Heart right ventricle (tissue), 16 donors: Measurements from ENCODE around the gene ZNF319. TPM values are rescaled to one million over a fixed set of nuclear protein-coding genes. Genes with fewer than 3 reads are reported as not detected.
A peak's percentile ranks its signal among the peaks of the same experiment; 100 is the strongest.

Source experiments
- ATAC-seq, 8 donors: fragments of 200-7000 bp; cut with Tn5 transposase; one replicate each; pipeline ENCODE4 v1.9.1; 2020; ENCODE audit warnings: mild to moderate bottlenecking in 8 of 8, moderate library complexity in 8 of 8, moderate number of reproducible peaks in 1 of 8
- DNase-seq, 2 donors: peaks; one replicate each; pipeline ENCODE4 v3.0.0-alpha.2; 2020
- H3K27ac ChIP-seq, 10 donors: fragments of 200-600 bp; sonication (generic) in 2 of 10; one replicate each; pipeline versions ENCODE4 v1.5.0 to v1.8.0; 2020 to 2022; ENCODE audit warnings: mild to moderate bottlenecking in 3 of 10
- H3K27me3 ChIP-seq, 7 donors: fragments of 200-600 bp; one replicate each; pipeline ENCODE4 v1.8.0; 2021 to 2022; ENCODE audit warnings: mild to moderate bottlenecking in 2 of 7
- H3K36me3 ChIP-seq, 9 donors: fragments of 200-600 bp; sonication (generic) in 1 of 9; one replicate each; pipeline versions ENCODE4 v1.5.0 to v1.8.0; 2020 to 2022; ENCODE audit warnings: mild to moderate bottlenecking in 2 of 9
- H3K4me1 ChIP-seq, 9 donors: fragments of 200-600 bp; sonication (generic) in 1 of 9; one replicate each; pipeline versions ENCODE4 v1.5.0 to v1.8.0; 2020 to 2022; ENCODE audit warnings: mild to moderate bottlenecking in 4 of 9
- H3K4me3 ChIP-seq, 10 donors: fragments of 200-600 bp; sonication (generic) in 2 of 10; one replicate each; pipeline versions ENCODE4 v1.5.0 to v1.8.0; 2020 to 2022; ENCODE audit warnings: mild to moderate bottlenecking in 7 of 10, moderate library complexity in 2 of 10
- H3K9me3 ChIP-seq, 11 donors: fragments of 200-600 bp in 10 of 11; sonication (generic) in 2 of 11; one replicate each; pipeline versions ENCODE4 v1.5.0 to v1.8.0; 2013 to 2022; ENCODE audit warnings: mild to moderate bottlenecking in 2 of 11, control low read depth in 1 of 11, moderate library complexity in 1 of 11
- WGBS, 2 donors: extraction: QIAGEN DNeasy Blood & Tissue Kit; methylation state at CpG; one replicate each; pipeline ENCODE4 v1.1.7; 2013; ENCODE audit warnings: inconsistent platforms in 1 of 2; 5-methylcytosine and 5-hydroxymethylcytosine counted together
- intact Hi-C, 10 donors: fragments of 100-400 bp; cut with DNase I; formaldehyde crosslinking; loops; one replicate each; pipeline versions ENCODE4 v1.11.1 to v1.14.2; 2022
- polyA plus RNA-seq, 2 donors: library from polyadenylated mRNA; stranded (reverse); fragments of 200-250 nt; gene quantifications; one replicate each; pipeline ENCODE4 v1.2.3, GENCODE V29; 2013
- total RNA-seq, 10 donors: library from RNA; stranded (reverse); fragmentation: NEBNext Ultra II Directional in 3 of 10; extraction: Animal tissue kit (Norgen Biotek cat#: 25700) in 3 of 10; gene quantifications; one replicate each; pipeline versions ENCODE4 v1.2.1 to v1.2.4, GENCODE V29; 2021 to 2023
- TF ChIP-seq, protein P1 (sequence below), 9 donors: fragments of 200-600 bp; sonication (generic) in 2 of 9; IDR thresholded peaks; one replicate each; pipeline versions ENCODE4 v1.5.0 to v1.8.0; 2021 to 2022; ENCODE audit warnings: antibody characterized with exemption in 9 of 9, mild to moderate bottlenecking in 5 of 9, moderate library complexity in 1 of 9
- donor health status: Arrhythmogenic right ventricular cardiomyopathy.
- donor health status: ischemic (EF 13 %, LVEDD 7.1; RV severe dilation, severe dysfunction).
- donor health status: healthy with polysubstance abuse.
- donor health status: DM: no; HTN: yes; CAD: no.
- donor health status: DM: no; HTN: no; CAD: no.
- donor health status: ischemic (EF 25% LVEDD 6.9; RV normal size, moderate dysfunction).
- donor health status: ischemic (EF 25% LVEDD 5.7; RV mildly dilated, moderate dysfunction).
- donor health status: healthy.
- donor health status: DM: yes; HTN: yes; CAD: no.
- donor health status: Ischemic cardiomyopathy.
- donor health status: ischemic (EF 35%, LVEDD 5.7; RV mildly dilated, moderate dysfunction).
- donor health status: nonischemic (EF 11% LVEDD 7.7; RV severe dilation, severe dysfunction).
- donor health status: DM: yes; HTN: yes; CAD: no.
- donor health status: PGD.
- donor health status: ischemic (EF 29% LVEDD 5.4; RV normal size, mild dysfunction).
- donor health status: nonischemic (EF 23%, LVEDD 6.1; RV moderate dilation, normal function).

The ZNF319 gene
- total and polyA plus RNA-seq, 12 donors: 3.5 to 11.3 (median 7.5) TPM

DNA sequence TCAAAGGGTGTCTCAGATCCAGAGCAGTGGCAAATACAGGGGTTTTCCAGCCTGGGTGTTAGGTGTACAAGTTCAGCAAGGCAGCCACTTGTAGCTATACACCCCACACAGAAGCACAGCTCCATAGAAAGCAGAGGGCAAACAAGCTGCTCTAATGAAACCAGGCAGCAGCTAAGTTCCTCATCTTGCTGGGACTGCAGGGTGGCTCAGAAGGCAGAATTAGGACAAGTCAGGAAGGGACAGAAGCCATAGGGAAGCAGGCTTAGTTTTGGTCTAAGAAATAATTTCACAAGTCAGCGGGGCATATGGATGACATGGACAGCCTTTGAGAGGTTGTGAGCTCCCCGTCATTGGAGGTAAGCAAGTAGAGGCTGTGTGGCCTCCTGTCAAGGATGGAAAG is 53.2 kb downstream of the ZNF319 start:
- DNase-seq (no peak), ATAC-seq (no peak)
- no peaks in the 10 kb centered on the region for H3K36me3 ChIP-seq
- no peak overlapping the region for H3K27ac ChIP-seq
- WGBS, 2 donors: 85 to 87% methylated on average over 2 of the region's 2 CpGs
- H3K4me1 ChIP-seq: peaks cover 0 to 3% (median 0%) of the 10 kb centered on the region in 9 donors
- no peaks in the 10 kb centered on the region for H3K9me3 ChIP-seq
- TF ChIP-seq, protein P1, sequence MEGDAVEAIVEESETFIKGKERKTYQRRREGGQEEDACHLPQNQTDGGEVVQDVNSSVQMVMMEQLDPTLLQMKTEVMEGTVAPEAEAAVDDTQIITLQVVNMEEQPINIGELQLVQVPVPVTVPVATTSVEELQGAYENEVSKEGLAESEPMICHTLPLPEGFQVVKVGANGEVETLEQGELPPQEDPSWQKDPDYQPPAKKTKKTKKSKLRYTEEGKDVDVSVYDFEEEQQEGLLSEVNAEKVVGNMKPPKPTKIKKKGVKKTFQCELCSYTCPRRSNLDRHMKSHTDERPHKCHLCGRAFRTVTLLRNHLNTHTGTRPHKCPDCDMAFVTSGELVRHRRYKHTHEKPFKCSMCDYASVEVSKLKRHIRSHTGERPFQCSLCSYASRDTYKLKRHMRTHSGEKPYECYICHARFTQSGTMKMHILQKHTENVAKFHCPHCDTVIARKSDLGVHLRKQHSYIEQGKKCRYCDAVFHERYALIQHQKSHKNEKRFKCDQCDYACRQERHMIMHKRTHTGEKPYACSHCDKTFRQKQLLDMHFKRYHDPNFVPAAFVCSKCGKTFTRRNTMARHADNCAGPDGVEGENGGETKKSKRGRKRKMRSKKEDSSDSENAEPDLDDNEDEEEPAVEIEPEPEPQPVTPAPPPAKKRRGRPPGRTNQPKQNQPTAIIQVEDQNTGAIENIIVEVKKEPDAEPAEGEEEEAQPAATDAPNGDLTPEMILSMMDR (IDR thresholded peaks at IDR 0.05): no peak
- H3K27me3 ChIP-seq: peaks cover 0 to 17% (median 3%) of the 10 kb centered on the region in 7 donors
- intact Hi-C loops: no loop called here
- H3K4me3 ChIP-seq: no peak overlapping the region

DNA sequence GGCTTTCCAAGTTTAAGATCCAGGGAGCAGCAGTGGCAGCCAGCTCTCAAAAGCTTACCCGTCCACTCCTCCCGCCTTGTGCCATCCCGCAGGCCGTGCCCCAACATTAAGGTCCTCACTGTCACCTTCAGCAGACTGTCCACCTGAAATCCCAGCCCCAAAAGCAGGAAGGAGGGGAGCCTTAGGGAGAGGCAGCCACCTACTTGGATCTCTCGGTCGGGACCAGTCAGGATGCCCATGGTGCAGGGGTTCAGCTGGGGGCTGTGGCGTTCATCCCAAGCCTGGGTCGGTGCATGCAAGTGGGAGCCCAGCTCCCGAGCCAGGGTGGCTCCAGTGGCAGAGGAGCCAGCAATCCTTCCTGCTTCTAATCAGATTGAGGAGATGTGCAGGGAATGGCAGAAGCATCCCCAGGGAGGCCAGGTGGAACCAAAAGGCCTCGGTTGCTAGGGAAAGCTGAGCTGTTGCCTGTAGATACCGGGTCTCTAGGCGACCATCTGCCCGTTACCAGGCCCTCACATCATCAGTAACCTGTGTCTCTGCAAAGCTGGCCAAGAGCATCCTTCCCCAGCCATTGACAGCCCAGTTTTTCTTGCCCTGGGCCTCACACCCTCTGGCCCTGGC is 54.2 kb downstream of the ZNF319 start:
- peaks cover 0 to 6% (median 0%) of the 10 kb centered on the region in 9 donors for H3K4me1 ChIP-seq
- intact Hi-C loops: no loop called here
- DNase-seq: no peak
- H3K27me3 ChIP-seq: peaks cover 0 to 13% (median 0%) of the 10 kb centered on the region in 7 donors
- TF ChIP-seq, protein P1 (IDR thresholded peaks at IDR 0.05): no peak
- no peaks in the 10 kb centered on the region for H3K9me3 ChIP-seq
- H3K4me3 ChIP-seq: no peak overlapping the region
- H3K36me3 ChIP-seq: no peaks in the 10 kb centered on the region
- WGBS, 2 donors: 80 to 82% methylated on average over 13 of the region's 13 CpGs
- ATAC-seq: peak in 1 of 8 donors; percentile 28
- H3K27ac ChIP-seq: no peak overlapping the region

DNA sequence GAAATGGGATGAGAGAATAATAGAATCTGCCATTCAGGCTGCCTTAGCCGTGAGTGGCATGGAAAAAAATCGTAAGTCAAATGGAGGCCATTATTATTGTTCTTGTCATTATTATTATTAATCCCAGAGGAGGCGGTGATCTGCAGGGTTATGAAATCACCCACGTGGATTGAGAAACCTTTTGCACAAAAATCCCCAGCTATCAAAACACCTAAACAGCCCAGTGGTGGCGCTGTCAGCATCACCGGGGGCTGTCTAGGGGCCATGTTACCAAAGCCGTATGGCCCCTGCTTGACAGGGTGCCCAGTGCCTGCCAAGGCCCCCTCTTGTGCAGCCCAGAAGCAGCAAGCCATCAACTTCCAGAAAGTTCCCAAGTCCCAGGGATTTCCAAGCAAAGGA is 54.7 kb downstream of the ZNF319 start:
- H3K27ac ChIP-seq: no peak overlapping the region
- H3K9me3 ChIP-seq: no peaks in the 10 kb centered on the region
- H3K4me3 ChIP-seq: no peak overlapping the region
- intact Hi-C loops: no loop called here
- H3K4me1 ChIP-seq: peaks cover 0 to 12% (median 4%) of the 10 kb centered on the region in 9 donors
- TF ChIP-seq, protein P1 (IDR thresholded peaks at IDR 0.05): no peak
- DNase-seq: no peak
- no peaks in the 10 kb centered on the region for H3K36me3 ChIP-seq
- H3K27me3 ChIP-seq: peaks cover 0 to 13% (median 0%) of the 10 kb centered on the region in 7 donors
- 54 to 65% methylated on average over 7 of the region's 7 CpGs for WGBS, 2 donors
- ATAC-seq: no peak

DNA sequence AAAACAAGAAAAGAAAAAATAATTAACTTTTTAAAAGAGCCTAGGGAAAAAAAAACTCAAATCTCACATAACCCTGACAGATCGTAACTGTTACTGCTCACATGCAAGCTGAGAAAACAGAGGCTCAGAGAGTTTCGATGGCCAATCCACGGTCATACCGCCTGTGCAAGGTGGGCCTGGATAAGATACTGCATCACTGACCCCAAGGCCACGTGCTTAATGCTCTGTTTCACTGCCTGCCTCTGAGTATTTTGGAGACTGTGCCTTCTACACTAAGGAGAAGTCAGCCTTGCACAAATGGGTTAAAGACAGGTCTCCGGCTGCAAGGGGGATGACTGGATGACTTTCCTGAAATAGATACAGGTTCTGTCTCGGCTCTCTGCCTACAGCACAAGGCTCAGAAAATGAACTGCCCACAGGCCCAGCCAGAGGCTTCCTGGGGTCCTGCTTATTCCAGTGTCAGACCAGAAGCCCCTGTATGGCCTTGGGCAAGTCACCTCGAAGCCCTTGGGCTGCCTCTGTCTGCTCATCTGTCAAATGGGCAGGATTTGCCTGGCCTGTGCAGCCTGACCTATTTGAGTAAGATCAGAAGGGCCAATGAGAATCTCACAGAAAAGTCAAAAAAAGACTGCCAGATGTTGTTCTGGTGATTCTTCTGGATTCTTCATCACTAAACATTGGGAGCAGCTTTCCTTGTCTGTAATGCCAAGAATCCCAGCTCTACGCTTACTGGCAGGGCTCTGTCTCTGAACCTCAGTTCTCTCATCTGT is 55.3 kb downstream of the ZNF319 start:
- no peak overlapping the region for H3K4me3 ChIP-seq
- H3K27ac ChIP-seq: no peak overlapping the region
- TF ChIP-seq, protein P1 (IDR thresholded peaks at IDR 0.05): no peak
- ATAC-seq: no peak
- WGBS, 2 donors: 64 to 70% methylated on average over 9 of the region's 9 CpGs
- intact Hi-C loops: no loop called here
- H3K4me1 ChIP-seq: peaks cover 0 to 14% (median 4%) of the 10 kb centered on the region in 9 donors
- no peak for DNase-seq
- no peaks in the 10 kb centered on the region for H3K9me3 ChIP-seq
- H3K27me3 ChIP-seq: peaks cover 0 to 11% (median 3%) of the 10 kb centered on the region in 7 donors
- no peaks in the 10 kb centered on the region for H3K36me3 ChIP-seq

Other genes starting within 250 kb of the ZNF319 start
- gene KIFC3, start 198.2 kb downstream of the ZNF319 start, total RNA-seq: 10 to 100 TPM; 42.5 to 91.4 (median 63.5) TPM
- 10 to 100 TPM; 47.4 to 97.4 TPM for gene KIFC3, start 198.2 kb downstream of the ZNF319 start, polyA plus RNA-seq
- not detected for gene CNGB1, start 29.5 kb downstream of the ZNF319 start, total RNA-seq
- not detected for gene CNGB1, start 29.5 kb downstream of the ZNF319 start, polyA plus RNA-seq
- gene USB1, start 735 bp upstream of the ZNF319 start, total RNA-seq: 10 to 100 TPM; 21.1 to 39.2 (median 31.5) TPM
- gene USB1, start 735 bp upstream of the ZNF319 start, polyA plus RNA-seq: 10 to 100 TPM; 23.6 to 44.3 TPM
- 10 to 100 TPM; 38.2 to 88.4 (median 59.3) TPM for gene MMP15, start 25.1 kb upstream of the ZNF319 start, total RNA-seq
- gene MMP15, start 25.1 kb upstream of the ZNF319 start, polyA plus RNA-seq: 10 to 100 TPM; 24.4 to 31.4 TPM
- 10 to 100 TPM; 27.8 to 41.8 (median 34.7) TPM for gene CFAP20, start 128.7 kb upstream of the ZNF319 start, total RNA-seq
- gene CFAP20, start 128.7 kb upstream of the ZNF319 start, polyA plus RNA-seq: 10 to 100 TPM; 17.9 to 43.5 TPM
- 10 to 100 TPM; 27.0 to 48.3 (median 37.8) TPM for gene CSNK2A2, start 197.4 kb upstream of the ZNF319 start, total RNA-seq
- gene CSNK2A2, start 197.4 kb upstream of the ZNF319 start, polyA plus RNA-seq: 10 to 100 TPM; 20.9 to 26.0 TPM